MM.1S (cell line): ENCODE data around the gene NRG2.

Experiments
- EZH2 ChIP-seq: fragments of 300-600 bp; sonication (generic); optimal IDR thresholded peaks from 2 replicates; pipeline ENCODE3; 2017; ENCODE audit warnings: low read depth, mild to moderate bottlenecking, antibody characterized with exemption, low read length, mixed read lengths
- EZH2phosphoT487 ChIP-seq: fragments of 300-600 bp; sonication (generic); IDR thresholded peaks from 2 replicates; pipeline ENCODE4 v1.6.1; 2018; ENCODE audit warnings: antibody characterized with exemption, low read length
- TF ChIP-seq, protein P1 (sequence below): fragments of 300-600 bp; sonication (generic); IDR thresholded peaks from 2 replicates; pipeline ENCODE4 v1.5.1; 2016; ENCODE audit warnings: antibody characterized with exemption, low read length, mixed read lengths

DNA sequence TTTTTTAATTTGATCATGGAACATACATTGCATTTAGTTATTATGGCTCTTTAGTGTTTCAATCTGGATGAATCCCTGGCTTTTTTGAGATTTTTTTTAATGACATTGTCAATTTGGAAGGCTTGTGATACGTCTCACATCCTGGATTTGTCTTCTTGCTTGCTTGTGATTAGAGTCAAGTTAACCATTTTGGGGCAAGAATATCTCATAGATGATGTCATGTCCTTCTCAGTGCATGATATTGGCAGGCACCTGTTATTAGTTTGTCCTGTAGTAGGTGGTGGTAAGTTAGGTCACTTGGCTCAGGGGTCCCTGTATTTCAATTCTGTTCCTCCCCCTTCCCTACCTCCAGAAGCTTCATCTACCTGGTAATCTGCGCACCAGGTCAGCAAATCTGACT, 244.2 kb downstream of the NRG2 start:
- TF ChIP-seq, protein P1, sequence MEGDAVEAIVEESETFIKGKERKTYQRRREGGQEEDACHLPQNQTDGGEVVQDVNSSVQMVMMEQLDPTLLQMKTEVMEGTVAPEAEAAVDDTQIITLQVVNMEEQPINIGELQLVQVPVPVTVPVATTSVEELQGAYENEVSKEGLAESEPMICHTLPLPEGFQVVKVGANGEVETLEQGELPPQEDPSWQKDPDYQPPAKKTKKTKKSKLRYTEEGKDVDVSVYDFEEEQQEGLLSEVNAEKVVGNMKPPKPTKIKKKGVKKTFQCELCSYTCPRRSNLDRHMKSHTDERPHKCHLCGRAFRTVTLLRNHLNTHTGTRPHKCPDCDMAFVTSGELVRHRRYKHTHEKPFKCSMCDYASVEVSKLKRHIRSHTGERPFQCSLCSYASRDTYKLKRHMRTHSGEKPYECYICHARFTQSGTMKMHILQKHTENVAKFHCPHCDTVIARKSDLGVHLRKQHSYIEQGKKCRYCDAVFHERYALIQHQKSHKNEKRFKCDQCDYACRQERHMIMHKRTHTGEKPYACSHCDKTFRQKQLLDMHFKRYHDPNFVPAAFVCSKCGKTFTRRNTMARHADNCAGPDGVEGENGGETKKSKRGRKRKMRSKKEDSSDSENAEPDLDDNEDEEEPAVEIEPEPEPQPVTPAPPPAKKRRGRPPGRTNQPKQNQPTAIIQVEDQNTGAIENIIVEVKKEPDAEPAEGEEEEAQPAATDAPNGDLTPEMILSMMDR, result no peak
- TF ChIP-seq EZH2 (no peak), EZH2phosphoT487 (no peak)
